ENCODE measurements around the gene OSBPL10.

The OSBPL10 gene

GRCh38 chr3:31932990-31933389 lies 48.1 kb downstream of the OSBPL10 start:
- DNase-seq (ENCODE audit: insufficient read length, low spot score) (no peak), FAIRE-seq (no peak)
- TF ChIP-seq POLR2AphosphoS5 (IDR thresholded peaks at IDR 0.05; ENCODE audit: low read depth, low read length) (no peak), POU2F2 (IDR thresholded peaks at IDR 0.05; ENCODE audit: low read depth, low read length) (no peak), POLR2A (IDR thresholded peaks at IDR 0.05; ENCODE audit: low read depth, low read length) (no peak), PAX5 (IDR thresholded peaks at IDR 0.05; ENCODE audit: insufficient read depth, low read length, severe bottlenecking) (no peak), TAF1 (IDR thresholded peaks at IDR 0.05; ENCODE audit: low read depth, low read length) (no peak), SPI1 (IDR thresholded peaks at IDR 0.05; ENCODE audit: low read depth, low read length) (no peak)

GRCh38 chr3:31929826-31930502 lies 51.1 kb downstream of the OSBPL10 start:
- DNase-seq (ENCODE audit: insufficient read length, low spot score) (no peak), FAIRE-seq (no peak)
- TF ChIP-seq POLR2A (IDR thresholded peaks at IDR 0.05; ENCODE audit: low read depth, low read length) (no peak), PAX5 (IDR thresholded peaks at IDR 0.05; ENCODE audit: insufficient read depth, low read length, severe bottlenecking) (no peak), SPI1 (IDR thresholded peaks at IDR 0.05; ENCODE audit: low read depth, low read length) (no peak), TAF1 (IDR thresholded peaks at IDR 0.05; ENCODE audit: low read depth, low read length) (no peak), POLR2AphosphoS5 (IDR thresholded peaks at IDR 0.05; ENCODE audit: low read depth, low read length) (no peak), POU2F2 (IDR thresholded peaks at IDR 0.05; ENCODE audit: low read depth, low read length) (no peak)

DNA sequence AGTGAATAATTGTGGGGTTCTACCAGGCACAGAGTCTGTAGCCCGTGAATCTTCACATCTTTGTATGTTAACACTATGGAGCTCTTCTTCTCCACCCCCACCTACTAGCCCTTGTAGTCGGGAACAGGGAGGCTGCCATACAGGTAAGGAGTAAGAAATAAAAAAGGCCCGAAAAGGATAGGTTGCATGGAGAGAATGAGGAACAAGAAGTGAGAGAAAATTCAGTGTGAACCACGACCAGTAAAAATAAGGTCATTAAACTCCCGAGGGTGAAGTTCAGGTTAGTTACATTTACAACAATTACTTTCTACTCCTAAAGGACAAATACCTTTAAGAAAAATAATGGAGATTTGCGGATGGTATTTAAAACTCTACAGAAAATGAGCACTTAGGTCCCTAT lies 53.3 kb downstream of the OSBPL10 start:
- no peak for FAIRE-seq

GRCh38 chr3:31926543-31926942 lies 54.5 kb downstream of the OSBPL10 start:
- TF ChIP-seq POU2F2 (IDR thresholded peaks at IDR 0.05; ENCODE audit: low read depth, low read length), result no peak
- TF ChIP-seq PAX5 (IDR thresholded peaks at IDR 0.05; ENCODE audit: insufficient read depth, low read length, severe bottlenecking), result no peak
- TF ChIP-seq TAF1 (IDR thresholded peaks at IDR 0.05; ENCODE audit: low read depth, low read length), result no peak
- no peak for TF ChIP-seq POLR2AphosphoS5 (IDR thresholded peaks at IDR 0.05; ENCODE audit: low read depth, low read length)
- peak; percentile 42; the same call in 1 of the 2 replicates for TF ChIP-seq SPI1 (IDR thresholded peaks at IDR 0.05; ENCODE audit: low read depth, low read length)
- no peak for TF ChIP-seq POLR2A (IDR thresholded peaks at IDR 0.05; ENCODE audit: low read depth, low read length)
- DNase-seq (ENCODE audit: insufficient read length, low spot score) (no peak), FAIRE-seq (no peak)

More for the DNA sequence above, 53.3 kb downstream of the OSBPL10 start:
- TF ChIP-seq TAF1 (IDR thresholded peaks at IDR 0.05; ENCODE audit: low read depth, low read length), result no peak
- TF ChIP-seq SPI1 (IDR thresholded peaks at IDR 0.05; ENCODE audit: low read depth, low read length), result no peak
- no peak for TF ChIP-seq POU2F2 (IDR thresholded peaks at IDR 0.05; ENCODE audit: low read depth, low read length)
- TF ChIP-seq POLR2A (IDR thresholded peaks at IDR 0.05; ENCODE audit: low read depth, low read length), result no peak
- no peak for TF ChIP-seq PAX5 (IDR thresholded peaks at IDR 0.05; ENCODE audit: insufficient read depth, low read length, severe bottlenecking)
- no peak for TF ChIP-seq POLR2AphosphoS5 (IDR thresholded peaks at IDR 0.05; ENCODE audit: low read depth, low read length)
- no peak for DNase-seq (ENCODE audit: insufficient read length, low spot score)

DNA sequence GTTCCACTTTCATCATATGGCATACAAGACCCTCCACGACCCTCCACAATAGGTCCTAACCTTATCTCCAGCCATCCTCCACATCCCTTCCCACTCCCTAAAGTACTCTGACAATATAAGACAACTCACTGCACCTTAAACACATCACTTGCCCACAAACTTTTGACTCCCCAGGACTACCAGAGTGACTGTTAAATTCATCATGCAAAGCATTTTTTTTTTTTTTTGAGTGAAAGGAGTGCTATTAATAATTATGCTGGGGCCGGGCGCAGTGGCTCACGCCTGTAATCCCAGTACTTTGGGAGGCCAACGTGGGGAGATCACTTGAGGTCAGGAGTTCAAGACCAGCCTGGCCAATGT lies 55.8 kb downstream of the OSBPL10 start:
- TF ChIP-seq POLR2A (IDR thresholded peaks at IDR 0.05; ENCODE audit: low read depth, low read length) (no peak), POU2F2 (IDR thresholded peaks at IDR 0.05; ENCODE audit: low read depth, low read length) (no peak), PAX5 (IDR thresholded peaks at IDR 0.05; ENCODE audit: insufficient read depth, low read length, severe bottlenecking) (no peak), SPI1 (IDR thresholded peaks at IDR 0.05; ENCODE audit: low read depth, low read length) (no peak), TAF1 (IDR thresholded peaks at IDR 0.05; ENCODE audit: low read depth, low read length) (no peak), POLR2AphosphoS5 (IDR thresholded peaks at IDR 0.05; ENCODE audit: low read depth, low read length) (no peak)
- DNase-seq (ENCODE audit: insufficient read length, low spot score) (no peak), FAIRE-seq (no peak)

GRCh38 chr3:31924610-31925270 lies 56.3 kb downstream of the OSBPL10 start:
- no peak for DNase-seq (ENCODE audit: insufficient read length, low spot score)
- FAIRE-seq, result no peak
- no peak for TF ChIP-seq POLR2AphosphoS5 (IDR thresholded peaks at IDR 0.05; ENCODE audit: low read depth, low read length)
- TF ChIP-seq PAX5 (IDR thresholded peaks at IDR 0.05; ENCODE audit: insufficient read depth, low read length, severe bottlenecking), result no peak
- TF ChIP-seq POLR2A (IDR thresholded peaks at IDR 0.05; ENCODE audit: low read depth, low read length), result no peak
- no peak for TF ChIP-seq SPI1 (IDR thresholded peaks at IDR 0.05; ENCODE audit: low read depth, low read length)
- no peak for TF ChIP-seq POU2F2 (IDR thresholded peaks at IDR 0.05; ENCODE audit: low read depth, low read length)
- TF ChIP-seq TAF1 (IDR thresholded peaks at IDR 0.05; ENCODE audit: low read depth, low read length), result no peak

DNA sequence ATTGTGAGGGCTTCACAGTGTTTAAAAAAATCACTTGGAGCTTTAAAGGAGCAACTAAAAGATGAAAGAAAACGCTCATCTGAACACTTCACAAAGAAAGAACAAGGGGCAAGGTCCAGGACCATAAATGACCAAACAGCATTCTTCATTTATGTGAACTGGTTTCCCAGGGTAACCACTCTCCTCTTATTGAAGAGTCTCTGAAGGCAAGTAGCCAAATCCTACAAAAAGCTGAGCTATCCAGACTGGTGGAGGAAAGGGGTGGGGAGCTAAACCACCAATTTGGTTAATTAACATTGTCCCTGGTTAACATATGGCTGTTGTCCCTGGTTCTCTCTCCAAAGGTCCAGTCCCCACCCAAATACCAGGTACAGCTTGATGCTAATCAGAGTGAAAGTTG lies 58.1 kb downstream of the OSBPL10 start:
- DNase-seq (ENCODE audit: insufficient read length, low spot score), result no peak
- no peak for FAIRE-seq
- TF ChIP-seq TAF1 (IDR thresholded peaks at IDR 0.05; ENCODE audit: low read depth, low read length) (no peak), POLR2A (IDR thresholded peaks at IDR 0.05; ENCODE audit: low read depth, low read length) (no peak), SPI1 (IDR thresholded peaks at IDR 0.05; ENCODE audit: low read depth, low read length) (no peak), PAX5 (IDR thresholded peaks at IDR 0.05; ENCODE audit: insufficient read depth, low read length, severe bottlenecking) (no peak), POU2F2 (IDR thresholded peaks at IDR 0.05; ENCODE audit: low read depth, low read length) (no peak), POLR2AphosphoS5 (IDR thresholded peaks at IDR 0.05; ENCODE audit: low read depth, low read length) (no peak)

DNA sequence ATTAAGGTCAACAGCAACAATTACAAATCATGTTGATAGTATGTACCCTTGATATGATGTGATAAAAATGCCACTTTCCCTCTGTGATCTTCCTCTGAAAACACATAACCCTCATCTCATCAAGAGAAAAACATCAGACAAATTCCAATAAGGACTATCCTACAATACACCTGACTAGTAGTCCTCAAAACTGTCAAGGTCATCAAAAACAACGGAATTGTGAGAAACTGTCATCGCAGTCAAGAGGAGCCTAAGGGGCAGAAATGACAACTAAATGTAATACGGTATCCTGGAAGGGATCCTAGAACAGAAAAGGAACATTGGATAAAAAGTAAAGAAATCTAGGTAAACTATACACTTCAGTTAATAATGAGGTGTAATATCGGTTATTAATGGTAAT lies 59.2 kb downstream of the OSBPL10 start:
- FAIRE-seq (no peak), DNase-seq (ENCODE audit: insufficient read length, low spot score) (no peak)
- TF ChIP-seq PAX5 (IDR thresholded peaks at IDR 0.05; ENCODE audit: insufficient read depth, low read length, severe bottlenecking), result no peak
- no peak for TF ChIP-seq POLR2AphosphoS5 (IDR thresholded peaks at IDR 0.05; ENCODE audit: low read depth, low read length)
- no peak for TF ChIP-seq POU2F2 (IDR thresholded peaks at IDR 0.05; ENCODE audit: low read depth, low read length)
- TF ChIP-seq TAF1 (IDR thresholded peaks at IDR 0.05; ENCODE audit: low read depth, low read length), result no peak

GRCh38 chr3:31920310-31920709 lies 60.8 kb downstream of the OSBPL10 start:
- no peak for FAIRE-seq
- no peak for TF ChIP-seq TAF1 (IDR thresholded peaks at IDR 0.05; ENCODE audit: low read depth, low read length)
- no peak for TF ChIP-seq POLR2A (IDR thresholded peaks at IDR 0.05; ENCODE audit: low read depth, low read length)
- TF ChIP-seq PAX5 (IDR thresholded peaks at IDR 0.05; ENCODE audit: insufficient read depth, low read length, severe bottlenecking), result no peak
- TF ChIP-seq POU2F2 (IDR thresholded peaks at IDR 0.05; ENCODE audit: low read depth, low read length), result no peak
- no peak for TF ChIP-seq POLR2AphosphoS5 (IDR thresholded peaks at IDR 0.05; ENCODE audit: low read depth, low read length)
- no peak for TF ChIP-seq SPI1 (IDR thresholded peaks at IDR 0.05; ENCODE audit: low read depth, low read length)
- no peak for DNase-seq (ENCODE audit: insufficient read length, low spot score)
